Activated T-cell treated with anti-CD3 and anti-CD28 coated beads for 4 hours (primary cell): ENCODE data around the gene DYRK1A.
A peak's percentile ranks its signal among the peaks of the same experiment; 100 is the strongest.

ENCODE experiments used
- DNase-seq: peaks from one replicate; pipeline ENCODE4 v3.0.0-alpha.2; 2020

DYRK1A gene

DNA sequence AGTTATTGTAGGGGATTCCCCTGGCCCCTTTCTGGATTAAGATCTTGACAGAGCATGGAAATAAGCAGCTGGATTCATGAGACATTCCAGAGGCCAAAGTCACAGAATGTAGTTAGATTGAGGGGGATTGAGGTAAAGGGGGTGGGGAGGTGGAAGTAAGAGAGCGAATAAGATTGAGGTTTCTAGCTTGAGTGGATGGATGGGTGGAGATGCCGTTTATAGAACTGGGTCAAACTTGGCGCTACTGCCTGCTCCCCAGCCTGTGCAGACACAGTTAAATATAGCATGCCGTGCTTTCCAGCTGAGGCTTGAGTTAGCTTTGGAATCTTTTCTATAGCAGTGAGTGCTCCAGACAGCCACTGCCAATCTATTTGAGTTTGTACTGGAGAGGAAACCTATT lies 85.7 kb downstream of the DYRK1A start:
- DNase-seq = no peak

DNA sequence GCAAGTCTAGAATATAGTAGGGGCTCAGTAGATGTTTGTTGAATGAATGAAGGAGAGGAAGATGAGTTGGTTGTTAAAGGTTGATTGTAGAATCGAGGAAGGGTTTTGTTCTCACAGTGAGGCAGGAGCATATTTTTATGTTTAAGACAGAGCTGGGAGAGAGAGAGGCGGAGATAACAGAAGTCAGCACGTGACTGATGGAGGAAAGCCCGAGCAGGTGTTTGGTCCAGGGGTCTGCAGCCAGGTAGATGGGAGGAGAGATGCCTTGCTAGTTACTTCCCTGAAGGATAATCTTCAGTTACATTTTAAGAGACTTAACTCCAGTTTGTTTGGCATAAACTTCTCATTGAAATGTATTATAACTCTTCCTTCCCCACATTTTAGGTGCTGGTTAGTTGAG lies 86.8 kb downstream of the DYRK1A start:
- DNase-seq = no peak

DNA sequence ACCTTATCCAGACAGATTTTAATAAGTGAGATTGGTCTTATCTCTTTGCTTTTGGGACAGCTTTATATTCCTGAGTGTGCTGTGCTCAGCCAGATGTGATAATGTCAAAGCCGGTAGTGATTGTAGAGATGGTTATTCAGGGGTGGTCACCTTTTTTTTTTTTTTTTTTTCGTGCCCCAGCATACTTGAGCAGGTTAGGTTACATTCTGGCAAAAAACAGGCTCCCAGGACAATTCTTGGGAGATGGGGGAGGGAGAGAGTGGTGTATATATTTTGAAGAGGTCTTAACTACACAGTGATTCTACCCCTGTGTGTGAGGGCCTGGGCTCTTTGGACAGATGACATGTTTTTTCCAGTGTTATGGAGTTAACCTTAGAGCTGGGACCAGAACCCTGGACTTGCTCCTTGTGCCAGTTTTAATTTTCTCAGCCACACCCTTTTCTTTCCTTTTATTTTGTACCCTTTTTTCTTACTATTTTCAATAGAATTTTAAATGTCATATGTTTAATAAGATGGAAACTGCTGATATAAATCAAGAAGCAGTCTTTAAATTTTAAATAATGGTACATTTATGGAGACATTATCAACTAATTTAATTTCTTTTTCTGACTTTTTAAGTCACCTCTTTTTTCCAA lies 88.4 kb downstream of the DYRK1A start:
- DNase-seq = no peak

DNA sequence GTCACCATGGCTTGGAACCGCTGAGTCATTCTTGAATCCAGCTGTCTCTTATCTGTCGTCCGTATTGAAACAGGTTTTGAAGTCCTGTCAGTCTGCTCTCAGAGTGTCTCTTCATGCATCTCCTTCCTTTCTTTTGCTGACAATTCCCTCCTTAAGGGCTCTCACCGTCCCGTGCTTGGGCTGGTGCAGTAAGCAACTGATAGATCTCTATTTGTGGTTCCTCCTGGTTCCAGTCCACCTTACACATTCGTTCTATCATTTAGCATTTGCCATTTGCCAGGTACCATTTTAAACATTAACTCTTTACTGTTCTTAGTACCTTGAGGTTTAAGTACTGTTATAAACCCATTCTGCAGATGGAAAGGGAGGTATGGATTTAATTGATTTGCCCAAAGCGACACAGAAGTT lies 88.9 kb downstream of the DYRK1A start:
- no peak for DNase-seq

DNA sequence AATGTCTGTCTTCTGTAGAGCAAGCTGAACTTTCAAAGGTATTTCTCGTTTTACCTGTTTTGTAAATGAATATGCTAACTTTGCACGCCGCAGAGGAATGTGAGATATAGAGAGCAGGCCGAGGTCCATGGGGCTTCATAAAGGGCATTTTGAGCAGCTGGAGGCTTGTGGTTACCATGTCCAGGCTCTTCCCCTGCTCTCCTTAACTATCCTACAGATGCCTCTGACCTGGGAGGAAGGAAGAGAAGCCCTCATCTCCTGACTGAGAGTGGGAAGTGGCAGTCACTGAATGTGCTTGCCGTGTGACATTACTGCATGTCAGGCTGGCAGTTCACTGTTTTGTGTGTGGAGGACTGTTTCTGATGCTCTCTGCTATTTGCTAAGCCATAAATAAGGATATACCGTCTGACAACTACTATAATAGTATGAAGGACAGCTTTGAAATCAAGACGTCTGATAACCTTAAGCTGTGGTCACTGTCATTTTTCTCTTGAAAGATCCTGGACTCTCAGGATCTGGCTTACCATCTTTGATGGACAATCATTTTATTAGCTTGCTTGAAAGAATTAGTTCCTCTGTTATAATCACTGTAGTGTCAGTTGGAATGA lies 92.2 kb downstream of the DYRK1A start:
- no peak for DNase-seq

DNA sequence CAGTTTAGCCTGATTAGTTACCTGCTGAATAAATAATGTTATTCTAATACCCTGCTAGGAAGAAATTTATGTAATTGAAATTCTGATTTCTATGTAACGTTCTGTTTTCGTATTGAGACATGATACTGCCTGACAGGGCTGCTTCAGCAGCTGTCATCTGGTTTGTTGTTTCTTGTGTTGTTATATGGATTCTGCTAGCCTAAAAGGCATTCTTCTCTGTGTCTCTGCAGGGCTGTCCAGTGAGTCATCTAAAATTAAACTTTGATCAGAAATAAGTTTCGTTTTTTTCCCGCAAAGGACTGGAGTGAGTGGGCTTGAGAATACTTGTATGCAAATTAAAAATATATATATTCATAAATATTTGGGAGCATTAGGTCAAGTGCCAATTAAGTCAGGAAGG lies 93.0 kb downstream of the DYRK1A start:
- DNase-seq = no peak

DNA sequence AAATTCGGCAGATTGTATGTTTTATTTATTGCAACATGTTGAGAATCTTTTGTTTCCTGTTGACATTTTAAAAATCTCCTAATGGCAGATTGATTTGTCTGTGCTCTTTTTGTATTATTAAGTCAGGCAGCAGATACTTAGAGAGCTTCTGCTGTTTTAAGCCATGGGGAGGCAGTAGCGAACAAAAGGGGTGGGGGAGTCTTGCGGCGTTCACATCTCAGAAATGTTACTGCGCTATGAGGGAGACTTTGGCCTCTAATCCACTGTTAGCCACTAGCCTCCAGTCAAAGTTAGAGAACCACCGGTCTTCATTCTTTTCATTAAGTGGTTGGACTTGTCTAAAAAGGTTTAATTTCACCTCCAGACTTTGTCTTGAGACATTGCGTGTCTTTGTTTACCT lies 93.6 kb downstream of the DYRK1A start:
- no peak for DNase-seq

DNA sequence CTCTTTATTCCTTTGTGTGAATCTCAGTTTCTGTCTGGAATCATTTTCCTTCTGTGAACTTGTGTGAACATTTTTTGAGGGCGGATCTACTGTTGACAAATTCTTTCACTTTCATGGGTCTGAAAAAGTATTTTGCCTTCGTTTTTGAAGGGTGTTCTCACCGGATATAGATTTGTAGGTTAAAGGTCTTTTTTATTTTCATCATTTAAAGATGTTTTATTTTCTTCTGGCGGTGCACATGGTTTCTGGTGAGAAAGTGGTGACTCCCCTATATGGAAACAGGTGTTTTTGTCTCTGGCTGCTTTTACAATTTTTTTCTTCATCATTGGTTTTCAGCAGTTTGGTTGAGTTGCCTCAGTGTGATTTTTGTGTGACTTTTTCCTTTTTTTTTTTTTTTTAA lies 94.9 kb downstream of the DYRK1A start:
- no peak for DNase-seq

DNA sequence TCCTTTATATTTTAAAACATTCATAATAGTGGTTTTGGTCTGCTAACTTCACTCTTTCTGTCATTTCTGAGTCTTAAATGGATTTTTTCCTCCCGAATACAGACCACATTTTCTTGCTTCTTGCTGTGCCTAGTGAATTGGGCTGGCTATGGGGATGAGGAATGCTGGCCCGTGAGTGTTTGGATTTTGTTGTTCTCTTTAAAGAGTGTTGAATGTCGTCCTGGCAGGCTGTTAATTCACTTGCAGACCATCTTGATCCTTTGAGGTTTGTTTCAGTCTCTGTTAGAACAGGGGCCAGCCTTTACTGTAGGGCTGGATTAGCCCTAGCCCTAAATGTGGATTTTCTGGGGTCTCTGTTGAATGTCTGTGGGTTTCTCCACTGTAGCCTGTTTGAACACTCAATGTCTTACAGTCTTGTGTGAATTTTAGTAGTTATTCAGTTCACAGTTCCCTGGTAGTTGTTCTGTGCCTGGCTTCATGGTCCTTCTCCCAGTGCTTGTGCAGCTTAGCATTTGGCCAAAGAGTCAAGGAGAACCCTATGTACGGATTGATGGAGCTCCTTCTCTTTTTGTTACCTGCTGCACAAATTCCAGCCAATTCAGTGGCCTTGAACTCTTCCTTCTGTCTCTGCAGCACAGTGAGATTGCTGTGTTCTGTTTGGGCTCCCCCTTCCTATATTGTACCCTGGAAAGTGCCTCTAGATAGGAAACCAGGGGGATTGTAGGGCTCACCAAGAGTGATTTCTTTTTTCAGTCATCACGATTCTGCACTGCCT lies 95.7 kb downstream of the DYRK1A start:
- DNase-seq = no peak

DNA sequence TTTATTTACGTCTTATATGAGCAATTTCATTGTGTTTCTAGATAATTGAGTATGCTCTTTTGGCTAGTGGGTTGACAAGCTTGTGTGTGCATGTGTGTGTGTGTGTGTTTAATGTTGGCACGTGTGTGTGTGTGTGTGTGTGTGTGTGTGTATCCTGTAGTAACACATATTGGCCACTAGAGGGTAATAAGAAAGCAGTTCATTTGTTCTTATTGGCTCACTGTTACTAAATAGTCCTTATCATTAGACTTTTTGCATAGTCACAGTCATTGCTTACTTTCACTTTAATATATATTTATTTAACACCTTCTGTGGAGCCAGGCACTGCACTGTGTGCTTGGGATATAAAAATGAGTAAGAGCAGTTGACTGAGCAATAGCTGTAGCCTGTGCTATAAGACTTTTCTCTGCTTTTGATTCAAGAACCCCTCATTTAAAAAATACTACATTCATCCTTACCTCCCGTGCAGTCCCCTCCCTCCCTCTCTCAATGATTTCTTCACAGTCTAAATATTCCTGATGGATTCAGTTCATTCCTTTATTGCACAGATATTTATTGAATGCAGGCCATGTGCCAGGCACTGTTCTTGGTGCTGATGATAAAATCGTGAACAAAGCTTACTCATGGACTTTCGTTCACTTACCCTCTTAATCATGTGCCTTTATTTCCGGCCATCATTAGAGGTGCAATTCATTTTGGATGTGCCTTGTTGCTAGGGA lies 96.7 kb downstream of the DYRK1A start:
- DNase-seq = peak; percentile 27

DNA sequence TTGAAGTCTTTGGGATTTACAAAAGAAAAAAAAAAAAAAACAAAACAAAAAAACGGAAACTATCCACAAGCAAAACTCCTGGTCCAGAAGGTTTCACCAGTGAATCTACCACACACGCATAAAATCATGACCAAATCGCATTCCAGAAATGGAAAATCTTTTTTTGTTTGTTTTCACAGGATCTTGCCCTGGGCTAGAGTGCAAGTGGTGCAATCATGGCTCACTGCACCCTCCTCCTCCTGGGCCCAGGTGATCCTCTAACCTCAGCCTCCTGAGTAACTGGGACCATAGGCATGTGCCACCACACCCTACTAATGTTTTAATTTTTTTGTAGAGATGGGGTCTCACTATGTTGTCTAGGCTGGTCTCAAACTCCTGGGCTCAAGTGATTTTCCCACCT lies 100.5 kb downstream of the DYRK1A start:
- no peak for DNase-seq

DNA sequence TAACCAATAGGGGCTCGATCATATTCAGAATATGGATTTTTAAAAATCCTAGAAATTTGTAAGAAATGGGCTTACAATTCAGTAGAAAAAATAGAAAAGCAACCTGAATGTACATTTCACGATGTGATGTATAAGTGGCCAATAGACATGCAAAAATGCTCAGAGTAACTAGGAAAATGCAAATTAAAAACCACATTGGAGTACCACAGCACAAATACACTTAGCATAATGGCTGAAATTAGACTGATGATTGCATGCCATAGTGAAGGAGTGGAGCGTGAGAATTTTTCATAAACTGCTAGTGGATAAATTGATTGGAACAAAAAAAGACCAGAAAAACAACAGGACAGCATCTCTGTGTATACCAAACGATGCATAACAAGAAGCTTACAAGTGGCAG lies 102.3 kb downstream of the DYRK1A start:
- no peak for DNase-seq

DNA sequence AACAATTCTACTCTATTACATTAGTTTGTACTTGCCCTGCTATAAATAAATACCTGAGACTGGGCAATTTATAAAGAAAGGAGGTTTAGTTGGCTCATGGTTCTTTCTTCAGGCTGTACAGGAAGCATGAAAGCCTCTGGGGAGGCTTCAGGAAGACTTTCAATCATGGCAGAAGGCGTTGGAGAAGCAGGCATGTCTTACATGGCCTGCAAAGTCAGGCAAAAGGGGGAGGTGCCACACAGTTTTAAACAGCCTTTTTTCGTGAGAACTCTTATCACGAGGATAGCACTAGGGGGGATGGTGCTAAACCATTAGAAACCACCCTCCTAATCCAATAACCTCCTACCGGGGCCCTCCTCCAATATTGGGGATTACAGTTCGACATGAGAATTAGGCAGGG lies 102.9 kb downstream of the DYRK1A start:
- no peak for DNase-seq

DNA sequence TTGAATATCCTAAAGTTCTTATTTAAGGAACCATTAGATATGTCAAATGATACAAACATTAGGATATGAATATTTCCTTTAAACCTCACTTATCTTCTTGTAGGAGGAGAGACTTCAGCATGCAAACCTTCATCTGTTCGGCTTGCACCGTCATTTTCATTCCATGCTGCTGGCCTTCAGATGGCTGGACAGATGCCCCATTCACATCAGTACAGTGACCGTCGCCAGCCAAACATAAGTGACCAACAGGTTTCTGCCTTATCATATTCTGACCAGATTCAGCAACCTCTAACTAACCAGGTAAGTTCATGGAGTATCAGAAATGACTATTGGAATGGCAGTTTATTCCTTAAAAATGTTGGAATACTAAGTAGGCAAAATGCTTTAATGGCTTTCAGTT lies 106.0 kb downstream of the DYRK1A start:
- DNase-seq = no peak

DNA sequence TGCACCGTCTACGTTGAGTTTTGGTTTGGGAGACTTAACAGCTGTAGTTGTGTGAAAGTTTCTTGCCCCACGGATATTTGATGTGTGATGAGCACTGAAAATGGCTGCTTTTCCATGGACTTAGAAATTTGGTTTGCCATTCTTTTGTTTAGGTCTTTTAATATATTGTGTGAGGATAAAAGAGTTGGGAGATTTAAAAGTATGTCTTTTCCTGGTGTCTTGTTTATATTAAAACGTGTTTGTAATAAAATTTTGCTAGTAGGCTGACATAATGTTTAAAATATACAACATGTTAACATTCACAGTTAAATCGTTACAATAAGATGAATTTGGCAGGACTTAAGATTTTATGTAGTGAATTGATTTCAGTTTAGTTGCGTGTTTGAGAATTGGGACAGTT lies 106.9 kb downstream of the DYRK1A start:
- no peak for DNase-seq

DNA sequence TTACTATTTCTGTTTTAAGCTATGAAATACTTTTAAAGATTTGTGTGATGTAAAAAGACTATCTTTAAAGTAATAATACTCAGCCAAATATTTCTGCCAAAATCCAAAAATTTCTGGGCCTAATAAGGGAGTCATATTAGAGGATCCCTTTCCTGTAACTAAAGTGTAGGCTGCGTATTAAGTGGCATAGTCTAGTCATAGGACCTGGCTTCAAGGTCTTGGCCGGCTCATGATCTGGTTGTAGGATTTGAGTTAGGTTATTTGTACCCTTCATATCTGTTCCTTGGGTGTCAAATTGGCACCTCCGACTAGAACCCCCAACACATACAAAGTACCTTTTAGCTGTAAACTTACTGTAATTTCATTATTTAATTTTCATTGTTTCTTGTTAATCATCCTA lies 107.8 kb downstream of the DYRK1A start:
- no peak for DNase-seq

DNA sequence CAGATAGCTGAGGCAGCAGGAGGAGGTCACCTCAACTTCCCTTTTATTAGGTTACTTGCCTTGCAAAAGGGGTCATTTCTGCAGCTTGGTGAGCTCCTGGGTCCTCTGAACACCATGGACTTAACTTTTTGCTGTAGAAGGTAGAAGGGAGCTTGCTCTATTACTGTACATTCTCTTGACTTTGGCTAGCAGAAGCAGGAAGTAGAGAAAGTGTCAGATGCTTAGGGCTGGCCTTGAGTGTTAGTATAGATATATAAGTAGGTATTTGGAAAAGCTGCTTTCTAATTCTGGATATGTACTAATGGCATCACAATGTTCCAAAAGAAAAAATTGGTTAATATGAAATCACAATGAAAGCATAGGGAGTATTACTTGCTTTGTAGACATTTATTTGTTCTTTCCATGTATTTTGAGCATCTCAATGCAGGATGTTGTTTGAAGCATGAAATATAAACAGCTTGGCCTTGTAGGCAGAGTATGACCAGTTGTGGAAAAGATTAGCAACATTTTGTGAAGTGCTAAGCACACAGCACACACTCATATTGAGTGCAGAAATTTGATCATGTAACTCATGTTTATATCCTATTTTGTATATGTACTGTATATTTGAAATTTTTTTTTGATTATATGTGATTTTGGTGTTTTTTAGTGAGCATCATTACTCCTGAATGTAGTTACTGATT lies 108.8 kb downstream of the DYRK1A start:
- no peak for DNase-seq

DNA sequence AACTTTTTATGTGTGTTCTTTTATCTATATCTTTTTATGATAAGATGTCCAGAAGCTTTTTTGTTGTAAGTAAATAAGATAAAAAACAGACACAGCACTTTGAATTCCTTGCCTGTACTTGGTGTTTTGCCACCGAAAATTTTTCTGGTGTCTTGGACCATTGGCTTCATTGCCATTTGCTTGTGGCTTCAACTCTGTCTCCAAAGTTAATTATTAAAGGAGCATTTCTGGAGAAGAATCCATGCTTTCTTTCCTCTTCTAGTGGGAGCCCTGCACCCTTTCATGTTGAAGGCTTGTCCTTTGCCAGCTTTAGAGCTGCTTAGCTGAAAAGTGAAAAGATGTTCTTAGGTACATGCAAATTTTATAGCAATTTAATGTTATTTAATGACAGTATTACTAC lies 112.2 kb downstream of the DYRK1A start:
- no peak for DNase-seq

DNA sequence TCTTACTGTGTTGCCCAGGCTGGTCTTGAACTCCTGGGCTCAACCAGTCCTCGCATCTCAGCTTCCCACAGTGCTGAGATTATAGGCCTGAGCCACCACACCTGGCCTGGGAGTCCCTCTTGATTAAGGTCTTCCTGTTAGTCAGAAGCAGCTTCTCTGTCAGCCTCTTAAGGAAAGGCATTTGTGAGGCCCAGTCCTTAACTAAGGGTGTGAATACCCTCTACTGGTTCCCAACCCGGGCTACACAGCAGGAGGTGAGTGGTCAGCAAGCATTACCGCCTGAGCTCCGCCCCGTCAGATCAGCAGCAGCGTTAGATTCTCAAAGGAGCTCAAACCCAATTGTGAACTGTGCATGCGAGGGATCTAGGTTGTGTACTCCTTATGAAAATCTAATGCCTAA lies 117.2 kb downstream of the DYRK1A start:
- DNase-seq = no peak

DNA sequence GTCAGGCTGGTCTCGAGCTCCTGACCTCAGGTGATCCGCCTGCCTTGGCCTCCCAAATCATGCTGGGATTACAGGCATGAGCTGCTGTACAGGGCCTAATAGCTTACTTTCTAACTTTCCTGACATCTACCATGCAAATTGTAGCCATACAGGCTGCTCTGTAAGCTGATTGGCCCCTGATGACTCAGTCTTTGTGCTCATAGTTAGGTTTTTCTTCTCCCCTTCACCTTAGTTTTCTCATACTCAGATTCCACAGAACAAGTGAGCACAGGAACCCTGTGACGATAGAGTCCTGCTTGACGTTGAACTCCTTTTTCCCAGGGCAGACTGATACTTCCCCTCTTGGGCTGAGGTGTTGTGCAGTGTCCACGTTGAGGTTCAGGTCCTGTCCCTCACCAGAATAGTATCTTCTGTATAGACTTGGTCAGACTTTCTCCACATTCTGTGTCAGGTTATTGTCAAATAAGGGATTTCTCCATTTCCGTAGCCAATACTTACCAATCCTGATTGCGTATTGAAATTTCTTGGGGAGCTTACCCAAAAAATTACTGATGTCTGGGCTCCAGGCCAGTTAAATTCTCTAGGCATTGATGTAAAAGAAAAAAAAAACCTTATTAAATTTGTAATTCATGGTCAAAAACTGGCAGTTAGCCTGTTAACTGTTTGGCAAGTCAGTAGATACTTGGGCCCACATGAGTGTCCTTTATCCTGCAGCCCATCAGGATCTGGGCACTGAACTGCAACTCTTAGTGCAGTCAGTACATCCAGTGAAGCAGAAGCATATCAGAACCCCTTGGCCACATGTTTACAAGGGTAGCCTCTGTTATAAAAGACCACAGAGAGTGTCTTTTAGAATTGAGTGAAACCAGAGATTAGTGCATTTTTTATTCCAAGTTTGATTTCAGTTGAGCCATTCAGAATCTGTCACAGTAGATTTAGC lies 118.2 kb downstream of the DYRK1A start:
- DNase-seq = no peak

DNA sequence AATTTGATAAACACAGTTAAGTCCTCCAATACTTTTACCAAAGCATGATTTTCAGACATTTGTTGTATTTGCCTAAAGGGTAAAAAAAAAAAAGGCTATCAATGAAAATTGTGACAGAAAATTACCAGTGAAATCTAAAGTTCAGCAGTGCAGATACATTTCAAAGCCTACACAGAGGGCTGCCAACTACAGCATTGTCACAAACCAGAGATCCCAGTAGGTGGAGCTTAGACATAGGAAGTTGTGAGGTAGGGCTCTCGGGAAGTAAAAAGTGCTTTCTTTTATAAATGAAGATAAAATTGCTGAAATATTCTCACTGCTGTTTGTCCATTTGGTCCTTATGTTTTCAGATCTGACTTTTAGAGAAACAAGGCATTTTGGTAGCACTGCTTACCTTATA lies 123.0 kb downstream of the DYRK1A start:
- no peak for DNase-seq

DNA sequence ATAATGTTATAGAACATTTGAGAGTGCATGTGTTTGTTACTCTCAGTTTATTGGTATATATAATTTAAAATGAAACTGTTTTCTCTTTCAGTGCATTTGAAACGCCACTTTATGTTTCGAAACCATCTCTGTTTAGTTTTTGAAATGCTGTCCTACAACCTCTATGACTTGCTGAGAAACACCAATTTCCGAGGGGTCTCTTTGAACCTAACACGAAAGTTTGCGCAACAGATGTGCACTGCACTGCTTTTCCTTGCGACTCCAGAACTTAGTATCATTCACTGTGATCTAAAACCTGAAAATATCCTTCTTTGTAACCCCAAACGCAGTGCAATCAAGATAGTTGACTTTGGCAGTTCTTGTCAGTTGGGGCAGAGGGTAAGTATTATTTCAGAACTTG lies 123.5 kb downstream of the DYRK1A start:
- no peak for DNase-seq
